GM23248 (cell line): ENCODE results near the gene ATP2B2.

Experiments
- EZH2 ChIP-seq: fragments of 200-600 bp; sonication (generic); IDR thresholded peaks from 2 replicates; pipeline ENCODE4 v1.6.1; 2018; ENCODE audit warnings: antibody characterized with exemption, mild to moderate bottlenecking; ENCODE audit not compliant: insufficient read depth, poor library complexity, severe bottlenecking
- EZH2phosphoT487 ChIP-seq: fragments of 200-600 bp; sonication (generic); IDR thresholded peaks from 2 replicates; pipeline ENCODE4 v1.6.1; 2018; ENCODE audit warnings: antibody characterized with exemption, moderate library complexity, mild to moderate bottlenecking, low read depth; ENCODE audit not compliant: insufficient read depth

DNA sequence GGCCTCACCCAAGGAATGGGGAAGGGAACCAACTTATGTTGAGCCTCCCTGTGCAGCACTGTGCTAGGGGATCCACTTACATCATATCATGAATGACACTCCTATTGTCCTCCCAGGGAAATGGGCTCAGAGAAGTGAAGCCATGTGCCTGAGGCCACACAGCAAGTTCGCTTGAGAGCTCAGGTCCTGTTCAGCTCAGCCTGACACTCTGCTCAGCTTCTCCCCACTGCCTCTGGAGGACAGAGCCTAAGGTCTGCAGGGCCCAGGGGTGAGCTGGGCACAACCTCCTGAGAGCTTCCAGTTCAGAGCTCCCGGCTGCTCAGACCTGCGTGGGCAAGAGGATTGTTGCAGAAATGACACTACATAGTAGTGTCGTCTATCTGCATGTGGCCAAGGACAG, 108.5 kb downstream of the ATP2B2 start:
- TF ChIP-seq EZH2 (no peak), EZH2phosphoT487 (no peak)
